ENCODE measurements around the gene CUEDC1.

CUEDC1 gene

DNA sequence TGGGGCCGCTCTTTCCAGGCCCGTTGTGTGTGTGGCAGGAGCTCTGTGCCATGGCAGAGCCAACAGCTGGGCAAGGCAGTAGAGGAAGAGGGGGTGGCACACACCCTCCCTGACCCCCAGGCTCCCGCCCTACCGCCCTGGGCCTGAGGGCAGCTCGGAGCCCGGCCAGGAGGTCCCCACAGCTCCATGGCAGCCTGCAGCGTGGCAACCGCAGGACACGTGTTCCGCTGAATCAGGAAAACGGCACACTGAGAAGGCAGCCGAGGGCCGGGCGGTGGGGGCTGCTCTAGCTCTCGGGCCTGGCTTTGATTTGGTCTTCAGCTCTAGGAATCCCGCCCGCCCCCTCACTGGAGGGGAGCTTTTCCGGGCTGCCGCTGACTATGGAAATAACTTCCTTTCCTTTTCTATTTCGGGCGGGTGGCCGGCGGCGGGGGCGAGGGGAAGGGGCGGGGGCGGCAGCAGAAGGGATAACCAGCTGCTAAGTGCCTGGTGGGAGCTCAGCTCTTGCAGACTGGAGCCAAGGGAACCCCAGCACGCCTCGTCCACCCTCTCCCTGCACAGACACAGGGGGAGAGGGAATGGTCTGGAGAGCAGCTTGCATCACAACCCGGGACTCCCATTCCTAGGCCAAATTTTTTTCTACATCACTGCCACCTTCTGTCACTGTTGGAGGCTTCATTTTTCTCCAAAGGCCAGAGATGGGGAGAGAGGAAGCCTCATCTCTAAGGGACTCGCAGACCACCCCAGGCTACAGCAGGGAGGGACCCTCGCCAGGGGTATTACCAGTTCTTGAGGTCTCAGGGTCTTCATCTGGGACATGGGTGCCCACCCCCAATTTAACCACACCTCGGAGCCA lies 80.5 kb downstream of the CUEDC1 start:
- FAIRE-seq = no peak

GRCh38 chr17:57874058-57874419 lies 81.2 kb downstream of the CUEDC1 start:
- FAIRE-seq = no peak

DNA sequence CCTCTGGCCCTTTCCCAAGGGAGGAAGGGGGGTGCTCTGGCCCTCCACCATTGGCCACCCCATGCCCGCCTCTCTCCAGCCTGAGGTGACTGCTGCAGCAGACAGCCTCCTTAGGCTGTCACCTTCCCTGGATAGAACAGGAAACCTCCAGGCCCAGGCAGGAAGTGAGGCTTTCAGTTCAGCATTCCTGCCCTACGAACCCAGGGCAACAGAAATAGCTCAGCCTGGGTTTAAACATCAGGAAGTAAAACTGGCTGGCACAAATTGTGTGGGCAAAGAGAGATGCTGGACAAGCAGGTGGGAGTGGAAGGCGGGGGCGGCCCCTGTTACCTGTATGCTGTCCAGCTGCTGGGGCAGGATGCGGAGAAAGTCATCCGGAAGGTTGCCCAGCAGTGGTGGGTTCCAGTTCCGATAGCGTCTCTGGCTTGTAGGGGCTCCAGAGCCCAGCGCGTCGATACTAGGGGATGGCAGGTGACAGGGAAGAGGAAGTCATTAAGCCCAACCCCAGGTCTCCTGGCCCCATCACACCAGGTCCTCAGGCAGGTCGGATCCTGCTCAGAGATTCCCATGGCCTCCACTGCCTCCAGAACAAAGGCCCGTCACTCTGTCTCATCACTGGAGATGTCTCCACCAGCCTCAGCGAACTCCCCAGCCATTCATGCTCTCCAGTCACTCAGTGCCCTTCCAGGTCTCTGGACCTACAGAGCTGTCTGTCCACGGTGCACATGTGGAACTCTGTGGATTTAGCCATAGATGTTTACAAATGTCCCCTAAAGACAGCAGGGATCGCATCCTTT lies 81.8 kb downstream of the CUEDC1 start:
- no peak for FAIRE-seq

DNA sequence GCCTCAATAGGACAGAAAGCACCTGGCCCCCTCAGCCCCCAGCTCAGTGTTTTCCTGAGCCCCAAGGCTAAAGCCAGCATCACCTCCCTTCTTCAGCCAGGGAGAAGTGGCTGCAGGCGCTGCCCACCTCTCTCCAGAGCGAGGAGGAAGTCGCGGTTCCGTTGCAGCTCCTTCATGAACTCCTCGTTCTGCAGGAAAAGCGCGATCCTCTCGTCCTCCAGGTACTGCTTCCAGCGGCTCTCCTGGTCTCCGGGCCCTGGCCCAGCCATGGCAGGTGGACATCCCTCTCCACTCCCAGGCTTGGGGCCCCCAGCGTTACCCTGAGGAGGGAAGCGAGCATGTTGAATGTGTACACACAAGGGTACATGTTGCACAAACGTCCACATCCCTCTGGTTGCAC lies 82.7 kb downstream of the CUEDC1 start:
- no peak for FAIRE-seq

DNA sequence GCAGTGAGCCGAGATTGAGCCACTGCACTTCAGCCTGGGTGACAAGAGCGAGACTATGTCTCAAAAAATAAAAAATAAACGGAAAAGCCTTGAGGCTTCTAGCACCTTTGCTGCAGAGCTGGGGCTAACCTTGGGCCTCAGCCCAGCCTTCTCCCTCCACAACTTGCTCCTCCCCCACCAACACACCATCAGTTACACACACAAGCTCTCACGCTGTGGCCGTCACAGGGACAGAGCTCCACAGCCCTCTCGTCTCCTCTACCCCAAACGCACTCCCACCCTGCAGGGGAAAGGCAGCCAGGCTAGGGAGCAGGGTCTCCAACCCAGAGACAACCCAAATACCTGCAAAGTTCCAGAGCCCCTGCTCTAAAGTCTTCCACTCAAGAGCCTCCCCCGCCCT lies 83.3 kb downstream of the CUEDC1 start:
- FAIRE-seq = no peak

DNA sequence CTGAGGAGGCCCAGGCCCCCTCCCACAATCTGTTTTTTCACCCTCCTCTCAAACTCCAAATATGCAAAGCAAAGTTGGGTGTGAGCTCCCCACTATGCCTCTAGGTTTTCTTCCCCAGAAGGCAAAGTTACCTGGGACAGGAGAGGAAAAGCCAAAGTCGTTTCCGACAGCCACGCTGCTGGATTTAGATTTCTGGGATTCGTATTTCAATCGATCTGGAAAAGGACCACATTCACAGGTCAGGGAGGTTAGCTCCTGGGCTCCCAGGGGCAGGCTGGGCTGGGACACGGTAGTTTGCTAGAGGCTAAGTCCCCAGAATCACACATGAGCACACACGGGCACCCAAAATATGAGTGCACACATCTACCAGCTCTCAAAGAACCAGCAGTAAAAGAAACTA lies 84.1 kb downstream of the CUEDC1 start:
- FAIRE-seq = no peak

- no peak for FAIRE-seq
Measured at GRCh38 chr17:57870283-57870635, 85.0 kb downstream of the CUEDC1 start.

GRCh38 chr17:57869617-57870282 lies 85.5 kb downstream of the CUEDC1 start:
- no peak for FAIRE-seq

- no peak for FAIRE-seq
Measured at GRCh38 chr17:57868910-57869616, 86.1 kb downstream of the CUEDC1 start.

DNA sequence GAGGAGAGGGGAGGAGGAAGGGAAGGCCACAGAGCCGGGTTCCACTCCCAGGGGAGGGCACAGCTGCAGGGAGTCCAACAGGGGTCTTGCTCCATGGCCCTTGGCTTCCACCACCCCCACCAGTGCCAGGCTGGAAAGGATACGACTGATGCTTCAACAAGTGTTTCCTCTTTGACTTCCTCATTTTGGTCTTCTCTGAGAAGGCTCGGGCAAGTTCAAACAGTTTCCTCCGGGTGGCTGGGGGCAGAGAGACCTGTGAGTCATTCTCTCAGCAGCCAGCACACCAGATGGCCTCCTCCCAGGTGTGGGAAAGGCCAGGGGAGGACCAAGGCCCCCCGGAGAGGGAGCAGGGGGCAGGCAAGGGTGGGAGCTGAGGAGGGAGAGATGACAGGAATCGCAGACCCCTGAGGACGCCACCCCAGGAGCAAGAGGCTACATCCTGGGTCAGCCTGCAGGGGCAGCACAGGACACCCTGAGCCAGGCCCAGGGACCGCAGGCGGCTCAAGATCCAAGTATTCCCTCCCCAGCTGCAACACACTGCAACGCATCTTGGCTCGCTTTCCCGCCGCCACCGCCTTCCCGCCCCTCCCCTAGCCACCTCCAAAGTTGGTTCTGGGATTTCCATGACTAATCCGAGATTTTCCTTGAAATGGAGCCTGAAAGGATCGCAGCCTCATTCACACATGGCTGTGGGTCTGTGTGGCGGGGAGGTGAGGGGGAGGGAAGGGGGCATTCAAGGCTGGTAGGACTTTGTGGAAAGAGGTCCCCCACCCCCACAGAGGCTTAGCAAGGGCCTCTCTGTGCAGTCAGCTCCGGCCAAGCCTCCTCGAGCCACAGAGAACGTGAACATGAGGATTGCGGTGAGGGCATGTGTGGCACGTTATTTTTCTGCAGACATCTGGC lies 87.0 kb downstream of the CUEDC1 start:
- no peak for FAIRE-seq

- no peak for FAIRE-seq
Measured at GRCh38 chr17:57867126-57867525, 88.1 kb downstream of the CUEDC1 start.

GRCh38 chr17:57866723-57867122 lies 88.5 kb downstream of the CUEDC1 start:
- no peak for FAIRE-seq

- FAIRE-seq = no peak
Measured at GRCh38 chr17:57866319-57866718, 88.9 kb downstream of the CUEDC1 start.

DNA sequence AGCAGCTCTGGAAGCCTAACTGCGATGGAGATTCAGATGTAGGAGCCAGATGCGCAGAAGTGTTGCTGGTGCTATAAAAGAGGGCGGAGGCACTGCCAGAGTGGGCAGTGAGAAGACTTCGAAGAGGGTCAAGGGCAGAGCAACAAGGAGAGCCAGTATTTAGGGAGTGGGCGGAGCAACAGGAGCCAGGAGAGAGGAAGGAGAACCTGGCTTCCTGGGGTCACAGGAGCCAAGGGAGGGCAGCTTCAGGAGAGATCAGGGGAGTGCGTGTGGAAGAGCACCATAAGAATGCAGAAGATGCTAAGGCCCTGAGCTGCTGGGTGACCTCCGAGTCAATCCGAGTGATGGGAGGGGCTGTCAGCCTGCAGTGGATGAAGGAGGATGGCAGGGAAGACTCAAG lies 90.9 kb downstream of the CUEDC1 start:
- no peak for FAIRE-seq

- no peak for FAIRE-seq
Measured at GRCh38 chr17:57862694-57863667, 92.2 kb downstream of the CUEDC1 start.

GRCh38 chr17:57861790-57862693 lies 93.2 kb downstream of the CUEDC1 start:
- FAIRE-seq = no peak

DNA sequence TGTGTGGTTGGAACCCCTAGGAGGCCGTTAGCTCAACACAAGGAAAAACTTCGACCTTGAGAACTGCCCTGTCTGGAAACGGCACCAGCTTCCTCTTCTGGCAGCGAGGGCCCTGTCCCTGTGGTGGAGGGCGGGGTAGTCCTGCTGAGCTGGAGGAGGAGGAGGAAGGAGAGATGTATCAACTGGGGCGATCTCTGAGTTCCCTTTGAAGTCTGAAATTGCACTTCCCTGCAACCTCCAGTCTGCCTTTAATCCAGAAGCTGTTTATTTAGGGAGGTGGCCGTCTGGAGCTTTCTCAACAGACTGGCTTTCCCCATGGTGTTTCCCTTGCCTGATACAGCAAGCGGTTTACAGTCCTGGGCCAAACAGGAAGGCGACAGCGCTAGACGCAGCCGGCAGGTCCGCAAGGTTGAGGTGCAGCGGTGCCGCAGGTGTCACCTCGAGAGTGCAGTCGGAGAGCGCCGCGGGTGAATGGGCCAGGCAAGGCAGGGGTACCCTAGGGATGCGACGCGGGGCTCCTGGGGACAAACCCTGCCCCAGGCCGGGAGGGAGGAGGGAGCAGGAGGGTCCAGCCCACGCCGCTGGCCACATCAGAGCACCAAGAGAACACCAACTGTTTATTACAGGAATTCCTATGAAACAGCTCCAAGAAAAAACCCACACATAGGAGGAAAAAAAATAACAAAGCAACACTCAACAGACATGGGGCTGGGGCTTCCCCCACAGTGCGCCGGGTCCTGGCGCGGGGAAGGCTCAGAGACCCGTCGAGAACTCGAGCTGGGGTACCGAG lies 94.0 kb downstream of the CUEDC1 start:
- no peak for FAIRE-seq

GRCh38 chr17:57860414-57860999 lies 94.7 kb downstream of the CUEDC1 start:
- FAIRE-seq = no peak
